ENCODE results near the gene QRFP.
"Not testable (repeated sequence)": the region's sequence is repeated elsewhere in the genome, so short reads cannot be mapped to it uniquely, and the experiment has no call there.

Gene QRFP

GRCh38 chr9:130912932-130913598 is 16.5 kb upstream of the QRFP start:
- ATAC-seq (ENCODE audit: insufficient read depth, low read depth) (no peak), DNase-seq (no peak)
- Histone ChIP-seq H3K4me2 (ENCODE audit: insufficient read depth, low read length) (no peak overlapping the region), H3K9me3 (ENCODE audit: insufficient read depth, low read length, severe bottlenecking) (no peaks in the 10 kb centered on the region), H3K4me3 (ENCODE audit: low read depth in 1 of 2, low read length in 2 of 2) (no peak overlapping the region), H3K9ac (ENCODE audit: low read depth, low read length) (no peak overlapping the region), H3K27ac (ENCODE audit: low read length) (no peak overlapping the region), H4K20me1 (ENCODE audit: insufficient read depth, low read length) (no peaks in the 10 kb centered on the region), H3K4me1 (ENCODE audit: insufficient read depth, low read length) (no peaks in the 10 kb centered on the region), H3K27me3 (ENCODE audit: insufficient read depth, low read length, poor library complexity) (no peaks in the 10 kb centered on the region), H3K36me3 (ENCODE audit: insufficient read depth, low read length) (no peaks in the 10 kb centered on the region), H2AFZ (ENCODE audit: low read depth, low read length) (no peak overlapping the region), H3K79me2 (ENCODE audit: insufficient read depth, low read length) (no peaks in the 10 kb centered on the region)
- TF ChIP-seq CTCF (IDR thresholded peaks at IDR 0.05; ENCODE audit: borderline replicate concordance, extremely low read depth, low read length, poor library complexity, severe bottlenecking) (no peak), EZH2 (IDR thresholded peaks at IDR 0.05; ENCODE audit: borderline replicate concordance, low read depth, low read length, severe bottlenecking) (no peak)

- no peak for DNase-seq
- TF ChIP-seq EZH2 (IDR thresholded peaks at IDR 0.05; ENCODE audit: borderline replicate concordance, low read depth, low read length, severe bottlenecking), result no peak
- no peak for TF ChIP-seq CTCF (IDR thresholded peaks at IDR 0.05; ENCODE audit: borderline replicate concordance, extremely low read depth, low read length, poor library complexity, severe bottlenecking)
- no peak overlapping the region for H3K9ac ChIP-seq (ENCODE audit: low read depth, low read length)
- no peak for ATAC-seq (ENCODE audit: insufficient read depth, low read depth)
- H3K4me1 ChIP-seq (ENCODE audit: insufficient read depth, low read length), result no peaks in the 10 kb centered on the region
- no peak overlapping the region for H3K27ac ChIP-seq (ENCODE audit: low read length)
- no peaks in the 10 kb centered on the region for H3K36me3 ChIP-seq (ENCODE audit: insufficient read depth, low read length)
- no peaks in the 10 kb centered on the region for H3K79me2 ChIP-seq (ENCODE audit: insufficient read depth, low read length)
- no peaks in the 10 kb centered on the region for H3K27me3 ChIP-seq (ENCODE audit: insufficient read depth, low read length, poor library complexity)
- H3K4me3 ChIP-seq (ENCODE audit: low read depth in 1 of 2, low read length in 2 of 2), result no peak overlapping the region
- no peak overlapping the region for H2AFZ ChIP-seq (ENCODE audit: low read depth, low read length)
- H4K20me1 ChIP-seq (ENCODE audit: insufficient read depth, low read length), result no peaks in the 10 kb centered on the region
- no peaks in the 10 kb centered on the region for H3K9me3 ChIP-seq (ENCODE audit: insufficient read depth, low read length, severe bottlenecking)
- no peak overlapping the region for H3K4me2 ChIP-seq (ENCODE audit: insufficient read depth, low read length)
Observed at GRCh38 chr9:130911254-130912049, 14.8 kb upstream of the QRFP start.

GRCh38 chr9:130910670-130911069 is 14.1 kb upstream of the QRFP start:
- H3K9ac ChIP-seq (ENCODE audit: low read depth, low read length); H2AFZ ChIP-seq (ENCODE audit: low read depth, low read length); H3K4me1 ChIP-seq (ENCODE audit: insufficient read depth, low read length); H3K36me3 ChIP-seq (ENCODE audit: insufficient read depth, low read length); ATAC-seq (ENCODE audit: insufficient read depth, low read depth); H3K4me3 ChIP-seq (ENCODE audit: low read depth in 1 of 2, low read length in 2 of 2); H3K79me2 ChIP-seq (ENCODE audit: insufficient read depth, low read length); H3K9me3 ChIP-seq (ENCODE audit: insufficient read depth, low read length, severe bottlenecking); H4K20me1 ChIP-seq (ENCODE audit: insufficient read depth, low read length); H3K4me2 ChIP-seq (ENCODE audit: insufficient read depth, low read length); H3K27me3 ChIP-seq (ENCODE audit: insufficient read depth, low read length, poor library complexity); H3K27ac ChIP-seq (ENCODE audit: low read length): not testable (repeated sequence)
- peak; percentile 37 for DNase-seq

- not testable (repeated sequence) for H3K27ac ChIP-seq (ENCODE audit: low read length); H3K9me3 ChIP-seq (ENCODE audit: insufficient read depth, low read length, severe bottlenecking); H3K9ac ChIP-seq (ENCODE audit: low read depth, low read length); H3K4me2 ChIP-seq (ENCODE audit: insufficient read depth, low read length); DNase-seq; H3K4me3 ChIP-seq (ENCODE audit: low read depth in 1 of 2, low read length in 2 of 2); H4K20me1 ChIP-seq (ENCODE audit: insufficient read depth, low read length); H3K79me2 ChIP-seq (ENCODE audit: insufficient read depth, low read length); H2AFZ ChIP-seq (ENCODE audit: low read depth, low read length); H3K36me3 ChIP-seq (ENCODE audit: insufficient read depth, low read length); ATAC-seq (ENCODE audit: insufficient read depth, low read depth); H3K4me1 ChIP-seq (ENCODE audit: insufficient read depth, low read length); H3K27me3 ChIP-seq (ENCODE audit: insufficient read depth, low read length, poor library complexity)
Observed at GRCh38 chr9:130910041-130910440, 13.4 kb upstream of the QRFP start.

All from DND-41 (cell line).